Measurements from ENCODE around the gene ADRB2. TPM values are rescaled to one million over a fixed set of nuclear protein-coding genes. Genes with fewer than 3 reads are reported as not detected.

The ADRB2 gene
- total RNA-seq, 1 experiment from 2014 or later: 0.25 TPM

GRCh38 chr5:148796936-148797335 is 29.5 kb upstream of the ADRB2 start:
- no peak for DNase-seq (ENCODE audit: low read depth, low spot score)
- Histone ChIP-seq H3K27me3 (ENCODE audit: insufficient read depth, low read length) (no peaks in the 10 kb centered on the region), H3K36me3 (ENCODE audit: control insufficient read depth in 1 of 2, insufficient read depth in 2 of 2, low read length in 2 of 2) (no peaks in the 10 kb centered on the region), H3K9me2 (ENCODE audit: insufficient read depth) (no peaks in the 10 kb centered on the region), H3K4me2 (ENCODE audit: low read length) (no peak overlapping the region), H3K9me3 (ENCODE audit: control insufficient read depth in 1 of 2, insufficient read depth in 1 of 2, low read depth in 1 of 2, low read length in 2 of 2) (no peaks in the 10 kb centered on the region), H2AFZ (ENCODE audit: low read depth, low read length, poor library complexity, severe bottlenecking) (no peak overlapping the region), H3K79me2 (ENCODE audit: insufficient read depth, low read length) (no peaks in the 10 kb centered on the region), H4K20me1 (ENCODE audit: insufficient read depth) (no peaks in the 10 kb centered on the region), H3K4me3 (replicated peaks in 1 of 2; ENCODE audit: low read depth in 1 of 2, low read length in 2 of 2) (no peak overlapping the region), H3K27ac (ENCODE audit: low read depth, low read length) (no peak overlapping the region), H3K4me1 (ENCODE audit: control insufficient read depth in 1 of 2, insufficient read depth in 2 of 2, low read length in 2 of 2) (no peaks in the 10 kb centered on the region), H3K9ac (ENCODE audit: low read length) (no peak overlapping the region)
- no peak for TF ChIP-seq YY1 (IDR thresholded peaks at IDR 0.05; ENCODE audit: extremely low read depth, insufficient replicate concordance, low read depth, low read length)
- ATAC-seq: no peak
- POLR2A ChIA-PET: interaction anchor here (0.7 kb wide), 1 partner anchor 21 kb away, joined by 3 read pairs; no protein-coding TSS in a partner anchor
- intact Hi-C loops (cut with micrococcal nuclease): no loop called here
- BruUV-seq (replicated peaks): no TSS peak
- CTCF ChIA-PET: interaction anchor here (0.9 to 1.5 kb wide), 2 partner anchors 9 to 23 kb away, joined by 3 to 4 read pairs; no protein-coding TSS in a partner anchor
- RAD21 ChIA-PET (ENCODE audit: low non-redundant PET in 1 of 2, low total read pairs in 2 of 2, uncharacterized antibody in 2 of 2, unreplicated experiment in 2 of 2): no interaction called here

- H3K36me3 ChIP-seq (ENCODE audit: control insufficient read depth in 1 of 2, insufficient read depth in 2 of 2, low read length in 2 of 2): no peaks in the 10 kb centered on the region
- H3K9me3 ChIP-seq (ENCODE audit: control insufficient read depth in 1 of 2, insufficient read depth in 1 of 2, low read depth in 1 of 2, low read length in 2 of 2): no peaks in the 10 kb centered on the region
- BruUV-seq (replicated peaks): no TSS peak
- H3K4me2 ChIP-seq (ENCODE audit: low read length): no peak overlapping the region
- no peaks in the 10 kb centered on the region for H3K4me1 ChIP-seq (ENCODE audit: control insufficient read depth in 1 of 2, insufficient read depth in 2 of 2, low read length in 2 of 2)
- no peaks in the 10 kb centered on the region for H3K9me2 ChIP-seq (ENCODE audit: insufficient read depth)
- ChIA-PET POLR2A (no interaction called here), RAD21 (ENCODE audit: low non-redundant PET in 1 of 2, low total read pairs in 2 of 2, uncharacterized antibody in 2 of 2, unreplicated experiment in 2 of 2) (no interaction called here), CTCF (no interaction called here)
- no peaks in the 10 kb centered on the region for H3K27me3 ChIP-seq (ENCODE audit: insufficient read depth, low read length)
- no peak for TF ChIP-seq MAX (IDR thresholded peaks at IDR 0.05)
- no peak for TF ChIP-seq REST (IDR thresholded peaks at IDR 0.05; ENCODE audit: low read depth)
- no peak for TF ChIP-seq SP1 (IDR thresholded peaks at IDR 0.05; ENCODE audit: low read depth)
- TF ChIP-seq RAD21 (IDR thresholded peaks at IDR 0.05; ENCODE audit: low read depth): no peak
- no peak for TF ChIP-seq CBX3 (IDR thresholded peaks at IDR 0.05; ENCODE audit: low read depth)
- TF ChIP-seq ZFX (IDR thresholded peaks at IDR 0.05): no peak
- TF ChIP-seq ELF1 (IDR thresholded peaks at IDR 0.05; ENCODE audit: borderline replicate concordance, low read depth): no peak
- TF ChIP-seq ZNF274 (IDR thresholded peaks at IDR 0.05; ENCODE audit: low read depth, low read length): no peak
- no peak for TF ChIP-seq EGR1 (IDR thresholded peaks at IDR 0.05; ENCODE audit: low read depth)
- TF ChIP-seq POLR2A (IDR thresholded peaks at IDR 0.05; ENCODE audit: borderline replicate concordance, extremely low read depth, insufficient read depth, insufficient read length): no peak
- TF ChIP-seq FOSL1 (IDR thresholded peaks at IDR 0.05; ENCODE audit: low read depth): no peak
- TF ChIP-seq SIN3A (IDR thresholded peaks at IDR 0.05; ENCODE audit: low read depth): no peak
- TF ChIP-seq EZH2 (IDR thresholded peaks at IDR 0.05): no peak
- no peak overlapping the region for H3K27ac ChIP-seq (ENCODE audit: low read depth, low read length)
- no peaks in the 10 kb centered on the region for H3K79me2 ChIP-seq (ENCODE audit: insufficient read depth, low read length)
- no peak for ATAC-seq
- H2AFZ ChIP-seq (ENCODE audit: low read depth, low read length, poor library complexity, severe bottlenecking): no peak overlapping the region
- no peaks in the 10 kb centered on the region for H4K20me1 ChIP-seq (ENCODE audit: insufficient read depth)
- intact Hi-C loops (cut with micrococcal nuclease): no loop called here
- no peak overlapping the region for H3K9ac ChIP-seq (ENCODE audit: low read length)
- DNase-seq (ENCODE audit: low read depth, low spot score): no peak
- H3K4me3 ChIP-seq (replicated peaks in 1 of 2; ENCODE audit: low read depth in 1 of 2, low read length in 2 of 2): no peak overlapping the region
These were observed 27.6 kb upstream of the ADRB2 start for GRCh38 chr5:148798786-148799185.

Measured in HCT116 (cell line).